HG03558 (cell line): ENCODE measurements around the gene MBOAT1.
A peak's percentile ranks its signal among the peaks of the same experiment; 100 is the strongest.
"Not testable (repeated sequence)": the region's sequence is repeated elsewhere in the genome, so short reads cannot be mapped to it uniquely, and the experiment has no call there.

Experiments used
- ATAC-seq: cut with Tn5 transposase; IDR thresholded peaks from one replicate; pipeline ENCODE4 v1.9.1; 2021; ENCODE audit warnings: moderate number of reproducible peaks; ENCODE audit not compliant: unreplicated experiment; ENCODE audit errors: extremely low read depth

Gene MBOAT1

DNA sequence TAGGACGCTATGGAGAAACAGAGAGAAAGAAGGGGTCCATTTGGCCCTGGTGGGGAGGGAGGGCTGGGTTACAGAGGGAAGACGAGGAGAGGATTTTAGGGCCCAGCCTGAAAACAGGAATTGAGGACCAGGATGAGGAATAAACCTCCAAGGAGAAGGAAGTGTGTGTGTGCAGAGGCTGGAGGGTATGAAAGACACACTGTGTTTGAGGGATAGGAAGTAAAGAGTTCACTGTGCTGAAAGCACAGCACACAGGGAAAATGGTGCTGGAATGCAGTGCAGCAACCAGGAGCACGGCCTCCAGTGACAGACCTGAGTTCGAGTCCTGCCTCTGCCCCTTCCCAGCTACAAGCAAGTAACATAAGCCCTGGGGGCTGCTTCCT, 7.8 kb downstream of the MBOAT1 start:
- no peak for ATAC-seq

DNA sequence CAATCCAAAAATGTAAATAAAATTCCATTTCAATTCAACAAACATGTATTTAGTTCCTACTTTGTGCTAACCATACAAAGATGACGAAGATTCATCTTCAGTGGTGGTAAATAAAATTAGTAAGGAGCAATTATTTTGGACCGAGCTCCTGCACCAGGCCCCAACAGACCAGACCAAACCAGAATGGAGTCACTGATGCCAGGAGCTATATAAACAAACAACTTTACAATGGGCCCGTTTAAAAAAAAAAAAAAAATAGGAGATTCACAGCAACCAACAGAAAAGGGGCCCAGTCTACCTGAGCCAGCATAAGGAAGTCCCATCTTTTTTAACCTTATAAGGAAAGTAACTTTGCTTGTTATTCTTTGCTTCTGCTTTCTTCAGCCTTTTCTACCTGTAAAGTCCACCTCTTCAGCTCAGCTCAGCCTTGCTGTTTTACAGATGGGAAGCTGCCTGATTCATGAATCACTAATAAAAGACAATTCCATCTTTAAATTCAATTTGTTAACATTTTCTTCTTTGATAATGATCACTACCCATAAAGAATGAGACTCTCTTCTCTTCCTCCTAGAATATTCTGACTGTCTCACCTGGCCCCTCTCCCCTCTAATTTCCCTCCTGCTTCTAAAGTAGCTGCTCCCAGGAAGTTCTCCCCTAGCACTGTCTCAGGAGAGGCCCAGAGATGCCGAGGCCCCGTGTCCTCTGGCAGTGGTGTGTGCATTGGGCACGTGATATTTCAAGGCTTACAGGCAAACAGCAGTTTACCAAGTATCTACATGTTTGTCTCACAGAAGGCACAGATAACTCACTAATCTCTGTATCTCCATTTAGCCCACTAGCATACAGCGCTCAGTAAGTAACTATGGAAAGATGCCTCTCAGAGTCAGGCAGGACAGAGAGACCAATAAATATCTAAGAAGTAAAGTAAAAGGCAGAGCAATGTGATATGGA, 8.4 kb downstream of the MBOAT1 start:
- no peak for ATAC-seq

DNA sequence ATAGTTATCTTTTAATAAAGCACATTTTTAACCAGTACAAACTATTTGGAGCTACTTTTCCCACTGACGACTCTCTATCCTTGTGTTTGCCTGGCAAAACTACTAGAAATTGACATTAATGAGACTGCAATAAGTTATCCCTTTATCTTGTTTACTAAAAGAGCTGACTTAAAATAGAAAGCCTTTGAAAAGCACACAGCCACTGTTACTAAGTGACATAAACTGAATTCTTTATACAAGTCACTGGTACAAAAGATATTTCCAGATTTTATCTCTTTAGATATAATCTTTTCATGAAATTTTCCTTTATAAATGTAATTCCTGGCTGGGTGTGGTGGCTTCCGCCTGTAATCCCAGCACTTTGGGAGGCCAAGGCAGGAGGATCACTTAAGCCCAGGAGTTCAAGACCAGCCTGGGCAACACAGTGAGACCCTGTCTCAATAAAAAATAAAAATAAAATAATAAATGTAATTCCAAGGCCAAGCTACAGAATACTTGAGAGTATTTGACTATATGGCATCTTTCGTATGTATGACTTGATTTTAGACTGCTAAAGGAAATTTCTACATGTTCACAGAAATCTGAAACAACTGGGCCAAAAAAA, 9.5 kb downstream of the MBOAT1 start:
- no peak for ATAC-seq

DNA sequence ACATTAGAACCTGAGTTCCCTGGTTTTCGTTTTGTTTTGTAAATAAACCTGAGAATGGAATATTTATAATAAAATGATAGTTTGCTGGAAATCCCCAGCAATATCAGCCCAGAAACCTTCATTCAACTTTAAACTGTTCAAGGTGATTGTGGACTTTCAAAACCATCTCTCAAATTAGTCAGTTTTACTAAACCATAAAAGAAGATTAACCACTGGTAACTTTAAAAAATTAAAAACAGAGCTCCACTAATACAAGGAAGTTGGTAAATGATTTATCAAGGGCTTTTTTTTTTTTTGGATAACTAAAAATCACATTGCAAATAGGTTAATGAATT, 10.0 kb downstream of the MBOAT1 start:
- peak; percentile 14 for ATAC-seq

DNA sequence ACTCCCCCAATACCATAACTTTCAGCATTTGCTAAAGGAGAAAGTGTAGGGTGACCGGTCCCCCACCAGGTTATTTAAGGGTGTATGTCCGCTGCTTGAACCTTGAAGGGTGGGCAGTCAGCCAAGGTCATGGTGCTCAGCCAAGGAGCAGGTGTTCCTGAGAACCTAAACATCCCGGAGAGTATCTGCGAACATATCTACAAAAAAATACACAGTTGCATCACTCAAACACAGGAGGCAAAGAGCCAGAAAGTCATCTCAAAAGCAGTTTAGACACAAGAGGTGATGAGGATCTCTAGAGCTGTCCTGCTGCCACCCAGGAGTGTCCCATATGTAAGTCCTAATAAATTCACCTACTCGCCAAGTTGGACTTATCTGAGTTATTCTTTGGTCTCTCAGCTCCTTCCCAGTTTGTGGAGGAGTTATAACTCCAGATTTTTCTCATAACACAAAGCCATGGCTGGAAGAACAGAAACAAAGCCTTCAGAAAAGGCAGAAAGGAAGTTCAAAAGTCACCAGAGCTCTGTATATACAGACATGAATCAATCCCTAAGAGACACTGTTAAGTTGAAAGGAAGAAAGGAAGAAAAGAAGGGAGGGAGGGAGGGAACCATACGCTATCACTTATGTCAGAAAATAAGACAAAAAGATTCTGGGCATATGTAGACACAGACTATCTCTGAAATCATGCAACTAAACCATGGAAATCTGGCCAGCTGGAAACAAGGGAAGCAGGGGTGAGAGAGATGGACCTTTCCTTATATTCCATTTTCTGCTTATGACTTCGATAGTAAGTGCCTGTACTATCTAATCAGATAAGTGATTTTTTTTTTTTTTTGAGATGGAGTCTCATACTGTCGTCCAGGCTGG, 11.3 kb downstream of the MBOAT1 start:
- no peak for ATAC-seq

DNA sequence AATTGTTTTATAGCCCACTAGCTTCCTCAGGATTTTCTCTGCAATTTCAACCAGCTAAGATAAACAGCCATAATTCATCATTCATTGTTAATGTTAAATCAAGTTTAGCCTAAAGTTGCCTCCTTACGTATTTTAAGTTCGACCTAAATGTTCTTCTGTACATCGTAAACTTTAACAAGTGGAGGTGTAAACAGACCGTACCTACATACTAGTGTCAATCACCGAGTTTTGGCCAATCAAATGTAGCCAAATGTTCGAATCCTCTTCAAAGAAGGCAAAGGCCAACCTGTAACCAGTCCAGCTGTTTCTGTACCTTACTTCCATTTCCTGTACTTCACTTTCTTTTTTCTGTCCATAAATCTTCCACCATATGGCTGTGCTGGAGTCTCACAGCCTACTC, 13.5 kb downstream of the MBOAT1 start:
- no peak for ATAC-seq

DNA sequence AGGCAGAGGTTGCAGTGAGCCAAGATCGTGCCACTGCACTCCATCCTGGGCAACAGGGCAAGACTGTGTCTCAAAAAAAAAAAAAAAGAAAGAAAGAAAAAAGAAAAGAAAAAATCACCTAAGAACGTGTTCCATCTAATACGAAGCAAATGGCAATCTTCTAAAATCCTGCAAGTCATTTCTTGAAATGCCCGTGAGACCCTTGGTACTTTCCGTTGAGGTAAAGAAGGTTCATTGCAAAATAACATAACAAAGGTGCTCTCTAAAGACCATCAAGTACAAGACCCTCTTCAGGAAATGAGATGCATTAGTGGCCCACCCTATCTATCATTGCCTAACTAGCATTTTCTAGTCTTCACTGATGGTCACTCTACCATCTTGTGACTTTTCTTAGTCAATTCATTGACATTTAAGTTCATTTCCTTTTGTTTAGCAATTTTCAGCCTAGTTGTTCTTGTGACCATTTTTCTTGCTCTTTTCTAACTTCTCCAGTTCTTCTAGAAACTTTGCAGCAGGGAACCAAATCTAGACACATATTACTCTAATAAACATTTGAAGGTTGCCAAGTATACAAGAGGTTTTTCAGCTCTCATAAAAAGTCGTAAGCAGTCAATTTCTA, 14.0 kb downstream of the MBOAT1 start:
- no peak for ATAC-seq

DNA sequence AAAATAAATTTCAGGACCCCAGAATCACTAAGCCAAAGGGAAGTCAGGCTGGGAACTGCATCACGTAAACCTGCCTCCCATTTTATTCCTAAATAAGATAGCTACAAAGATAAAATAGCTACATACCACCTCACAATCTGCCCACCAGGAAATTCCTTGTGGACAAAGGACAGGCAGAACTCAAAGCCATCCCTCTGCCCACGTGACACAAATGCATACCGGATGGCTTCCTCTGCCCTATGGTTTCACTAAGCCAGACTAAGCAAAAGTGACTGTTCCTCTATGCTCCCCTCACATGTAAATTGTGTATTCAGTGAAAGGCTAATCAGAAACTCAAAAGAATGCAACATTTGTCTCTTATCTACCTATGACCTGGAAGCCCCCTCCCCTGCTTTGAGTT, 15.0 kb downstream of the MBOAT1 start:
- no peak for ATAC-seq

DNA sequence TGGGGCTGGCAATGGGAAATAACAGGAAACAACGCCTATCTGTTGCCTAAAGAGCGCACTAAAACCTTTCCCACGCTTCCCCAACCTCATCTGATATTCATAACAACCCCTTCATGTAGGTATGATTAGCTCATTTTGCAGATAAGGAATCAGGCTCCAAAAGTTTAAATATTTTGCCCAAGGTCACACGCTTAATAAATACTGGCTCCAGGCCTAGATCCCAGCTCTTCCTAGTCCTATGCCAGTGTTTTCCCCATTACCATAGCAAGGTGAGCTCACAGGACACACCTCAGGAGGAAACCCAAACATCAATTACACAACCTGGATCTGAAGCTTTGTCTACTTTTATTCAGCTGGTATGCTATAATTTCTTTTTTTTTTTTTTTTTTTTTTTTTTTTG, 19.6 kb downstream of the MBOAT1 start:
- ATAC-seq = no peak

DNA sequence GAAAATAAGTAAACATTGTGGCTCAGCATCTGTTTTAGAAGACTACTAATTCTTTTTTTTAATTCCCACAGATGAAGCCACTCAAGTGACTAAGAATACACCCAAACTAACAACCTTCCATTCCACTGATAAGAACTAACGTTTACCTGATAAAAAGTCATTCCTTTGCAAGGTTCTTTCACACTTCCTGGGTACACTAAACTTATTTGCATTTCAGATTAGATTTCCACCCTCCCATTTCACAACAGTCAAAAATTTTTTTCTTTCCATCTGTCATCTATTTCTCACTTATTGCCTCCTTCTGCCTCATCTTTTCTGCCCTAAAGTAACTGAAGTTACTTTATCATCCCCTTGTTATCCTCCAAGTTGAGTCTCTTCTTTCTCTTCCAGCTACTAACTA, 20.3 kb downstream of the MBOAT1 start:
- no peak for ATAC-seq

DNA sequence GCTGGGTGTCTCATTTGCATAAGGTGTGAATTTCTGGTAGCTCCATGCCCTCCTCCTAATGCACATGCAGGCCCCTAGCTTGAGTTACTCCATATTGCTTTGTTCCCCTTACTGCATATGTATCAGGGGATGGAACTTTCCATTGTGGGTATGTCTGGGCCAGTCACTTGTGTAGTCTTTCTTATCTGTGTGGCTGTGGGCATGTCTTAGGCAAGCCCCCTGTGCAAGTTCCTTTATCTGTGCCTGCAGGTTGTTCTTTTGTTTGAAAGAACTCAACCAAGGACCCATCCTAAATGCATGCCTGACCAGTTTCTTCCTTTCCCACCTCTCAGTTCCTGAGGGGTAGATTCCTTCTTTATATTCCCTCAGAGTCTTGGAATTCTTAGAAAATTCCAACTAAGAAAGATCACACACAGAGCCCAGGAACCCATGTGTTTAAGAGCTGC, 23.6 kb downstream of the MBOAT1 start:
- no peak for ATAC-seq

DNA sequence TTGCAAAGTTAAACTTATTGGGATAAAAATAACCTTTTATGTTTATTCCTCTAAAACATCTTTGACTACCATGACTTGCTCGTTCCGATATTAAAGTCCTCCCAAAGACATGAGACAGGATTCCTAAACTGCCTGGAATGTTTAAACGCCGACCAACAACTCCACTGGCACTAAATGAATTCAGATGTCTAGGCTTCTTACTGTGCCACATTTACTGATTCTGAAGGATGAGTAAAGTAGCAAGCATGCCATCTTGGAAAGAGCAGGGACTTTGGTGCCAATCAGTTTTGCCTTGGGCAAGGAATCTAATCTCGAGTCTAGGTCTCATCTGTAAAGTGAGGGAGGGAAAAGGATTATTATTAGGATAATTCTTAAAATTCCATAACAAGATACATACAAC, 25.3 kb downstream of the MBOAT1 start:
- no peak for ATAC-seq

DNA sequence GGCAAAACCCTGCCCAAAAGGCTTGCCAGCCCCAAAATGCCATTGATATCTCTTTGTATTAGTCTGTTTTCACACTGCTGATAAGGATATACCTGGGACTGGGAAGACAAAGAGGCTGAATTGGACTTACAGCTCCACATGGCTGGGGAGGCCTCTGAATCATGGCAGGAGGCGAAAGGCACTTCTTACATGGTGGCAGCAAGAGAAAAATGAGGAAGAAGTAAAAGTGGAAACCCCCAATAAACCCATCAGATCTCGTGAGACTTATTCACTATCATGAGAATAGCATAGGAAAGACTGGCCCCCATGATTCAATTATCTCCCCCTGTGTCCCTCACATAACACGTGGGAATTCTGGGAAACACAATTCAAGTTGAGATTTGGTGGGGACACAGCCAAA, 28.6 kb downstream of the MBOAT1 start:
- ATAC-seq = no peak

DNA sequence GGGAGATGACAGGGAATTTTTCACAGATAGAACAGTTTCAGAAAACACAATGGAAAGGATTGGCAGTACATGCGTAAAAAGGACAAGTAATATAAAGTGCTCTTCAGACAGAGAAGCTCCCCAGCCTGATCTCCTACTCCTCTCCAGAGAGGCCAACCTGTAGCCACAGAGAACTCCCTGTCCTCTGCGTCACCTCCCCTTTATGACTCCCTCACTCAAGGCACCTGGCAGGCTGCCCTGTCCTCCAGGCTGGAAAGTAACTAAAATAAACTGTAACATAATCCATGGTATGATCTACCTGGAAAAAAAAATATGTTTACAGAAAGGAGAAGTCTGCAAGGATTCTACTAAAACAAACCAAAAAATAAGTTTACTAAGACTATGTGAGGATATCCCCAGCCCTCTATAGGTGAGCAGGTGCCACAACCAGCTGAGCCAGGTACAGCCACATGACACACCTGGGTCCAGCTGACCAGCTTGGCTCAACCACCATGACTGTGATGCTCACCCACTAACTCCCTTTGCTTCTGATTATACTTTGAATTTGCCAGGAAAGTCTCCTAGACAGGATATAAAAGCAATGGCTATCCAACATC, 29.2 kb downstream of the MBOAT1 start:
- ATAC-seq = no peak

DNA sequence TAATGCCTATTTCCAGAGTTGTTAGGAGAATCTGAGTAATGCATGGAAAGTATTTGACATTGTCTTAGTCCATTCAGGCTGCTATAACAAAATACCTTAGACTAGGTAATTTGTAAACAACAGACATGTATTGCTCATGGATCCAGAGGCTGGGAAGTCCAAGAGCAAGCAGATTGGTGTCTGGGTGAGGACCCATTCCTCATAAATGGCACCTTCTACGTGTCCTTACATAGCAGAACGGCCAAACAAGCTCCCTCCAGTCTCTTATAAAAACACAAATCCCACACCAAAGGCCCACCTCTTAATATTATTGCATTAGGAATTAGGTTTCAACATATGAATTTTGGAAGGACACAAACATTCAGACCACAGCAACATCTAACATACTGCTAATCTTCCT, 30.2 kb downstream of the MBOAT1 start:
- no peak for ATAC-seq

DNA sequence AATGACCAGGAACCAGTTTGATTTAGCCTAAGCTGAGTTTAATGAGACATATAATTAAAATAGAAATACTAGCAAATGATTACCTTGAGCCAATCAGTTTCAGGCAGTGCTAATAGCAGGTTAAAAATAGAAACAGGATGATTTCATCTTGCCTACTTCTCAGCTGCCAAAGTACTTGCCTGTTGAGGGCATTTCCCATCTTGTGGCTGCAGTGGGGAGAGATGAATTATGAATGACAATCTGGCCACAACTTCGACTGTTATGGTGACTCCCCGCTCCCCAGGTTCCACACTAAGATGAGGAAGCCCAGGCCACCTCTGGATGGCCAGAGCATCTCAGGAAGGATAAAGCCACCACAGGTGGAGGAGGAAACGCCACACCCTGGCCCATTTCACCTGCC, 31.3 kb downstream of the MBOAT1 start:
- no peak for ATAC-seq

DNA sequence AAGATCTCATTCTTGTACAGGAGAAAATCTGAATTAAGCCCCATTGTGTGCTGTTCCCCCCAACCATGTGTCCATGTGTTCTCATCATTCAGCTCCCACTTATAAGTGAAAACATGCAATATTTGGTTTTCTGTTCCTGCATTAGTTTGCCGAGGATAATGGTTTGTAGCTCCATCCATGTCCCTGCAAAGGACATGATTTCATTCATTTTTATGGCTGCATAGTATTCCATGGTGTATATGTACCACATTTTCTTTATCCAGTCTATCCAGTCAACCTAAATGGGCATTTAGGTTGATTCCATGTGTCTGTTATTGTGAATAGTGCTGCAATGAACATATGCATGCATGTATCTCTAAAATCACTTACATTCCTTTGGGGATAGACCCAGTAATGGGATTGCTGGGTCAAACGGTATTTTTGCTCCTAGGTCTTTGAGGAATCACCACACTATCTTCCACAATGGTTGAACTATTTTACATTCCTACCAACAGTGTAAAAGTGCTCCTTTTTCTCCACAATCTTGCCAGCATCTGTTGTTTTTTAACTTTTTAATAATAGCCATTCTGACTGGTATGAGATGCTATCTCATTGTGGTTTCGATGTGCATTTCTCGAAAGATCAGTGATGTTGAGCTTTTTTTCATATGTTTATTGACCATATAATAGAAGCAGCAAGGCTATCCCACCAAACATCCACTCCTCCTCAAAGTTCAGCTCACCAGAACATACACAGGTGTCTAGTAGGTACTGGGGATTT, 32.8 kb downstream of the MBOAT1 start:
- not testable (repeated sequence) for ATAC-seq

DNA sequence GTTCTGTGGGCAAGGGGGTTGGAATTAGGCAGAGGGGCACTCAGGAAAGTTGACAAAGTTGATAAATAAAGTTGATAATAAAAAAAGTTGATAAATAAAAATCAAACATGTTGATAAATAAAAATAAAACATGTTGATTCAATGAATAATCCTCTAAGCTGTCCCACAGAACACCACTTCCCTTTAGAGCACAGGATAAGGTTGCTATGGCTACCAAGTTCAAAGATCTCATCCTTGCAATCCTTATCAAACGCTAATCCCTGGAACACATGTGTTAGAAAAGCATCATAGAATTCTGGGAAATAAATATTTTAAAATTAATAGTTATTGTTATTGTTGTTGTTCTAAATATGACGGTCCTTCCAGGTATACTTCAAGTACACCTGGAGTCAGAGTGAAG, 33.9 kb downstream of the MBOAT1 start:
- no peak for ATAC-seq

DNA sequence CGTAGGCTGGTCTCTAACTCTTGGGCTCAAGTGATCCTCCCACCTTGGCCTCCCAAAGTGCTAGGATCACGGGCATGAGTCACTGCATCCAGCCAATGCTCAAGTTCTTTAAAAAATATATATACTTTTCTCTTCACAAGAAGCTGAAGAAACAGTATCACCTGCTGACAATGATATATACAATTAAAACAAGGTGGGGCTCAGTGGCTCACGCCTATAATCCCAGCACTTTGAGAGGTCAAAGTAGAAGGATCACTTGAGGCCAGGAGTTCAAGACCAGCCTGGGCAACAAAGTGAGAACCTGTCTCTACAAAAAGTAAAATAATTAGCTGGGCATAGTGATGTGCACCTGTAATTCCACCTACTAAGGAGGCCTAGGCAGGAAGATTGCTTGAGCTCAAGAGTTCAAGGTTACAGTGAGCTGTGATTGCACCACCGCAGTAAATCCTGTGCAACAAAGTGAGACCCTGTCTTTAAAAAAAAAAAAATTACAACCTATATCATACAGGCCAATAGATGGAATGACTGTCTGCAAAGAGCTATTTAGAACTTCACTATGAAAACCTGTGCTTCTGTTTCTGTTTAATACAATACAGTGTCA, 36.4 kb downstream of the MBOAT1 start:
- no peak for ATAC-seq
